ENCODE measurements around the gene ZNF813.
A peak's percentile ranks its signal among the peaks of the same experiment; 100 is the strongest.

The ZNF813 gene

DNA sequence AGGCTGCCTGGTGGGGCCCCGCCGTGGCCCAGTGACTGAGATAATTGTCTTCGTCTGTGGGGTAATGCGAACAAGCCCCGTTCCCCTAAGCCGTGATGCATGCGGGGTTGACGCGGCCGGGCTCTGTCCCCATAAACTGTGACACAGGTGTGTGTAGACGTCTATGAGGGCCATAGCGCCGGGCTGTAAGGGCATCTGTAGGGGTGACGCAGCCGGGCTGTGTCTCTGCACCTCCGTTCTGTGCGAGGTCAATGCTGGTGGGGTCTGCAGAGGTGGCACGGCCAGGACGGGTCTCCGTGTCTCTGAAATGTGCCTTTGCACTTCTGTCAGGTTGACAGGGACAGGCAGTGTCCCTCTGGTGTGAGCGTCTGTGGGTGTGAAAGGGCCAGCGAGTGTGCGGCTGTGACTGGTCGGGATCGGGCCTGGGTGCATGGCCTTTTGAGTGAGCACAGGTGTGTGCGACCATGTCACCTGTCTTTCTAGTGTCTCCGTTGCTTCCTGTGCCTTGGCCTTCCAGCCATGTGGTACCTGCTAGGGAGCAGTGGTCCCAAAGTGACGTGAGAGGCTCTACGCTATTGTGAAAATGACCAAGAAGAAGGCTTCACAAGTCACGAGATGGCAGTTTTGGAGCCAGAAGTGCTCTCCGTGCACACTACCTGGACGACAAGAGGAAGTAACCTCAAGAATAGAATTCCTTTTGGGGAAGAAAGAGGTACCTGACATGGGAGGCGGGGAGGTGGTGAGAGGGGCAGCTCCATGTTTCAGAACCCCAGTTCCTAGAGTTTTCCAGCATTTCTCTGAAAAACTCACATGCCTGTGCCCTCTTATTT lies 54.1 kb downstream of the ZNF813 start:
- no peak for DNase-seq

DNA sequence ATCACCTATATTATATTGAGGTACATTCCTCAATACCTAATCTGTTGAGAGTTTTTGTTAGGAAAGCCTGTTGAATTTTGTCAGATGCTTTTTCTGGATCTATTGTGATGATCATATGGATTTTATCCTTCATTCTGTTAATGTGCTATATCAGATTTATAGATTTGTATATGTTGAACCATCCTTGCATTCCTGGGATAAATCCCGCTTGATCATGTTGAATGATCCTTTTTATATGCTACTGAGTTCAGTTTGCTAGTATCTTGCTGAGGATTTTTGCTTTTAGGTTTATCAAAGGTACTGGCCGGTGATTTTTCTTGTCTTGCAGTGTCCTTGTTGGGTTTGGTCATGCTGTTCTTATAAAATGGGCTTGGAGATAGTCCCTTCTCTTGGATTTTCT lies 58.4 kb downstream of the ZNF813 start:
- DNase-seq, result no peak

DNA sequence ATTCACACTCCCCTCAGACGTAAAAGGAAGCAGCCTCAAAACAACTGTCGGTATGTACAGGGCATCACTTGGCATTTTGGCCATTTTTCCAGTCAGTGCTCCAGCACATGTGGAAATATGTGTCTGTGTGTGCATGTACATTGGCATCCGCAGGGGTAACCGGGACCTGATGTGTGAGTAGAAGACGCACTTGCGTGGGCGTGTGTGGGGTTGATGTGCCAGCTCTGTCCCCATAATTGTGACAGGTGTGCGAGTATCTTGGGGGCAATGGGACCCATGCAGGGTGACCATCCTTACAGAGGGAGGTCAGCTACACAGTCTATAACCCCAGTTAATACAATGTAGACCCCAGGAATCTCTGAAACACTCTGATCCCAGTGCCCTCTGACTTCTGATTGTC lies 63.1 kb downstream of the ZNF813 start:
- DNase-seq, result no peak

DNA sequence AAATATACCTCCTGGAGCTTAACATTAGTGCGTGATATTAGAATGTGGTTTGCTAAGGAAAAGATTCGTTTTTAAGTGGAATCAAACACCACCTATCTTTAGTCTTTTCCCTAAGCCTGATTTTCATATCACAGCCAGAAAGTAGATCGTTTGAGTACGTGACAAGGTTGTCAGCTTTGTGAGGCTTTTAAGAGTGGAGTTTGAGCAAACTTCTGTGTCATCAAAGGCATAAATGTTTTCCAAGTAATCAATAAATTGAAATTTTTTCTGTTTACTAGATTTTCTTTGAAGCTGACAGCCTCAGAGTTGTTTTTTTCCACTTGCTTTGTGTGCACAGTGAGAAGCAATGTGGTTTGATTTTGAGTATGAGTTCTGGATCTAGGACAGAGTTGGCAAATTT lies 63.9 kb downstream of the ZNF813 start:
- DNase-seq, result no peak

DNA sequence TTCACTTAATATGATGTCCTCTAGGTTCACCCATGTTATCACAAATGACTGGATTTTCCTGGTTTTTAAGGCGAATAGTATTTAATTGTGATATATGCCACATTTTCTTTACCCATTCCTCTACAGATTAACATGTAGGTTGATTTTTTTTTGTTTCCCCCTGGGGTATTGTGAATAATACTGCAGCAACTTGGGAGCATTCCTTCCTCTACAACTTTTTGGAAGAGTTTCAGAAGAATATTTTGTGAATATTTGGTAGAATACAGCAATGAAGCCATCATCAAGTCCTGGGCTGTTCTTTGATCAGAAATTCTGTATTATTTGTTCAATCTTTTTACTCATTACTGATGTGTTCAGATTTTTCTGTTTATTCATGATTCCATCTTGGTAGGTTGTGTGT lies 64.8 kb downstream of the ZNF813 start:
- no peak for DNase-seq

DNA sequence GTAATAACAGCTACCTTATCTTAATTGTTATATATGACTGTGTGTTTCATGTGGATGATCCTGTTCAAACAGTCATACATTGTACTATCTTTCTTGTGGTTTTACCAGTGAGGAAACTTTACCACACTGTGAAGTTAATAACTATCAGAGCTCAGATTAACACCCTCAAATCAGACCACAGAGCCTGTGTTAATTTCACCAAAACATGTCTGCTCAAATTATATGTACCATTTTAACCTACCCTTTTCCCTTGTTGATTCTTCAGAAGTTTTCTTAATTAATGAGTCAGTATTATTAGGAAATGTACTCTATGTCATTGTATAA lies 68.7 kb downstream of the ZNF813 start:
- no peak for DNase-seq

DNA sequence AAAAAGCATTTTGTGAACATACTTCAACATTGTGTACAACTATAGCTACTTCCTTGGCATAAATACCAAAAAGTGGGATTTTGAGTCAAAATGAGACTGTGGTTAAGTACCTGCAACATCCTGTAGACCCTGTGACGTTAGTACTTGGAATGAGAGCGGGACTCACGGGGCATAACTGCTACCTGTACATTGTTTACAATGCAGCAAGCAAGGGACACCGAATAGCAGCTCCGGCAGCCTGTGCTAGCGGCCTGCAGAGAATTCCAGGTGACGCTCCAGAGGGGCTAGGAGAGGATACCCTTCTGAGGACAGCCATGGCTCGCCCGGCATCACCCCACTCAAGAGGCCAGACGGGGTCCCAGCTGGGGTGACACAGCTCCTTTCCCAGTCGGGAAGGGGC lies 69.6 kb downstream of the ZNF813 start:
- no peak for DNase-seq

DNA sequence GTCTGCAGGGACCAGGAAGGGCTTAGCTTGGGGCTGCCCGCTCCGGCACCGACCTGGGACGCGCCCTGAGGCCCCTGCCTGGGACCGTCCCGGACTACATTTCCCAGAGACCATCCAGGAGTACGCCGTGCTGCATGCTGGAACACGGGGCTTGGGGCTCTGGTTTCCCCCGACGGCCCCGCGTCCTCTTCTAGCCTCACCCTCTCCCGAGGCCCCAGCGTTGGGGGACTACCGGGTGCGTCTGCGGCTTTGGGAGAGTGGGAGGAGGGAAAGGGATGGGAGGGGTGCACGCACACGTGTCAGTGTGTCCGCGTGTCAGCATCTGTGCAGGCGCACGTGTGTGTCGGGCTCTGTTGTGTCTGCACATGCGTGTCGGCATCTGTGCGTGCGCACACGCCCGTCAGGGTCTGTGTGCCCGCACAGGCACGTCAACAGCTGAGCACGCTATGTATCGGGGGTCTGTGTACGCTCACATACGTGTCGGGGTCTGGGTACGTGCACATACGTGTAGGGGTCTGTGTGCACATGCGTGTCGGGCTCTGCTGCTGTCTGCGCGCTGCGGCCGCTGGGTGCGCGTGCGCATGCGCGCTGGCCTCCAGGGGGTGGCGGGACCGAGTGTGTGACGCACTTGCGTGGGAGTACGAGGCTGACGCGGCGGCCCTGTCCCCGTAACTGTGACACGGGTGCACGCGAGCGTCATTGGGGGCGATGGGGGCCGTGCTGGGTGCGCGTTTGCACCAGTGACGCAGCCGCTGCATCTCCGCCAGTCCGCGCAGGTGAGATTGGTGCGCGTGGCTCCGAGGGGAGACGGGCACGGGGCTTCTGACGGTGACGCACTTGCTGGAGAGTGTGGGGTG lies 70.2 kb downstream of the ZNF813 start, which contains the start of gene ZNF331:
Gene ZNF331, plus strand, starts transcription at position 625 of the 857 bp plus-strand sequence. CDS start 31,232 bp downstream, outside the sequence.
- peak; percentile 51 to 59 for DNase-seq

DNA sequence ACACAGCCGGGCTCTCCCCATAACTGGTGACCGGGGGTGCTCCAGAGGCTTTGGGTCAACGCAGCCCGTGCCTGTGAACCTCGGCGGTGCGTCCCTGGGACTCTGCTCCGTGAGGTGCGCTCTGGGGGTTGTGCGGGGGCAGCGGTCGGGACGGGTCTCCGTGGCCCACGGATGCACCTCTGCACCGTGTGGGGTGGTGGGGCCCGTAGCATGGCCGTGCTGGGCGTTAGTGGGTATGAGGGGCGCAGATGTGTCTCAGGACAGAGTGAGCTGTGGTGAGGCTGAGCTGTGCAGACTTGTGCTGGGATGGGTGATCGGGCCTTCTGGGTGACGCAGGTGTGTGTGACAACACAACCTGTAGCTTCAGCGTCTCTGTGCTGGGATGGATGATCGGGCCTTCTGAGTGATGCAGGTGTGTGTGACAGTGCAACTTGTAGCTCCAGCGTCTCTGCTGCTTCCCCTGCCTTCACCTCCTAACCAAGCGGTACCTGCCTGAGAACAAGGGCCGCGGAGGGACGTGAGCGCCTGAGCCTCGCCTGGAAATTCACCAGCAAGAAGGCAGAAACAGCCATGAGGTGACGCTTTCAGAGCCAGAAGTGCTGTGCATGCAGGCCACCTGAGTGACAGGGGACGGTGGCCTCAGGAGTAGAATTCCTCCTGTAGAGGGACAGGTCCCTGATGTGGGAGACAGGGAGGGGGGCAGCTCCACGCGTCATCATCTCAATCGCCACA lies 71.0 kb downstream of the ZNF813 start:
- no peak for DNase-seq

DNA sequence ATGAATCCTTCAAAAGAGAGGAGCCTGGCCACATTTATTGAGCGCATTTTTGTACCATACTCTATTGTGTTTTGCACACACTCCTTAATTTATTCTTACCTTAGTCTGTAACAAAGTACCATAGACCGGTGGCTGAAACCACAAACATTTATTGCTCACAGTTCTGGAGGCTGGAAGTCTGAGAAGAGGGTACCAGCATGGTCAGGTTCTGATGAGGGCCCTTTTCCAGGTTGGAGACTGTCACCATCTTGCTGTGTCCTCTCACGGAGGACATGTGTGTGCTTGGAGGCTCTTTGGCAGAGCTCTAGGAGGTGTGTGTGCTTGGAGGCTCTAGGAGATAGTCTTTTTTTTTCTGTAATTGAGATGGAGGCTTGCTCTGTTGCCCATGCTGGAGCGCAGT lies 72.6 kb downstream of the ZNF813 start:
- DNase-seq, result no peak

DNA sequence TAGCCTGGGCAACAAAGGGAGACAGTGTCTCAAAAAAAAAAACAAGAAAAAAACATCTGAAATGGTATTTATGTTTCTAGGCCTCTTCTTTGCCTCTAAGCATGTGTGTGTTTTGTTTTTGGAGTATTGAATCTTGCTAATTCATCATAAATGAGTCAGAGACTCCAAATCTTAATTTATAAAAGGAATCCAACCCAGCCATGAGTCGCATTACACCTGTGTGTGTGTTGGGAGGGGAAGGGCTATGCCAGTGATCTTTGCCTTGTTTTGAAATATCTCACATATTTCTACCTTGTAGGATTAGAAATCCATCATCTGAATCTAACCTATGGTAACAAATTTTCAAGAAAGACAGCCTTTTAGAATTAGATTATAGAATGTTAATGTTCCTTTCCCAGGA lies 74.4 kb downstream of the ZNF813 start:
- no peak for DNase-seq

DNA sequence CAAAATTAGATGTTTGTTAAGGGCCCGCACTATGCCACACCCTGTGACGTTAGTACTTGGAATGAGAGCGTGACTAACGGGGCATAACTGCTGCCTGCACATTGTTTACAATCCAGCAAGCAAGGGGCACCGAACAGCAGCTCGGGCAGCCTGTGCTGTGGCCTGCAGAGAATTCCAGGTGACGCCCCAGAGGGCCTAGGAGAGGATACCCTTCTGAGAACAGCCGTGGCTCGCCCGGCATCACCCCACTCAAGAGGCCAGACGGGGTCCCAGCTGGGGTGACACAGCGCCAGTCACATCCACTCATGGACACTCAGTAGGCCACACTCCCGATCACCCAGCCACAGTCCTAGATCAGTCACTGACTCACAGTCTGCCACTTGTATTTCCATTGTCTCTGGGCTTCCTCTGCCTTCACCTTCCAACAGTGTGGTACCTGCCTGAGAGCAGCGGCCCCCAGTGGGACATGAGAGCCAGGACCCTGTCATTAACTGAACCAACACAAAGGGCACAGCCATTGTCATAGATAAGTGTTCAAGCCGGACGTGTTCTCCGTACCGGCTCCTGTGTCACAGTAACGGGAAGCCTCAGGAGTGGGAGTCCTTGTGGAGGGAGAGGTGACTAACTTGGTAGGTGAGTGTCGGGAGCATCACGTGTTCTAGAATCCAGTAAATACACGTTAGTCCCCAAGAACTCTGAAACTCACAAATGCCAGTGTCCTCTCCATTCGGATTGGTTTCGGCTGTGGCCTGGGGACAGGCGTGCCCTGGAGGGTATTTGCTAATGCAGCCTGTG lies 77.9 kb downstream of the ZNF813 start:
- no peak for DNase-seq

Data from bone marrow (tissue), 2 donors.